Stimulated activated CD8-positive, alpha-beta memory T cell treated with anti-CD3 and anti-CD28 coated beads, Interleukin-12 subunit alpha, Interleukin-12 subunit beta, amount 100 ng/mL, for 1 hour (primary cell): Measurements from ENCODE around the gene PTPRZ1.
A peak's percentile ranks its signal among the peaks of the same experiment; 100 is the strongest.

Experiments used
- DNase-seq: peaks from one replicate; pipeline ENCODE4 v3.0.0-alpha.2; 2020; ENCODE audit warnings: low read depth

PTPRZ1 gene

DNA sequence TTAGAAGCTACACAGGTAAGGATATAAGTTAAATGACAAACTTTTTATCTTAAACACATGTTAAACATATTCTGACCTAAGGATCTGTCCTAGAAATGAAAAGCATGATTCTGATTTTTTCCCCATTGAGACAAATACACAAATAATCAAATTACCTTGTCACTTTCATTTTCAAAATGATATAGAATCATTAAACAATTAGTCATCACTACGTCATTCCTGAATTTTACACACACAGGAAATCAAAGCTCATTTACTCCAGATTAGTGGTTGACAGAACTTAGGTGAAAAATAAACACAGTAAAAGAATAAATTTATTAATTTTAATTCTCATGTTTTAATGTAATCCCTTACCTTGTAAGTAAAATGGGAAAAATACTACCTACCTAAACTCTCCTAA, 182.1 kb downstream of the PTPRZ1 start:
- DNase-seq = no peak

DNA sequence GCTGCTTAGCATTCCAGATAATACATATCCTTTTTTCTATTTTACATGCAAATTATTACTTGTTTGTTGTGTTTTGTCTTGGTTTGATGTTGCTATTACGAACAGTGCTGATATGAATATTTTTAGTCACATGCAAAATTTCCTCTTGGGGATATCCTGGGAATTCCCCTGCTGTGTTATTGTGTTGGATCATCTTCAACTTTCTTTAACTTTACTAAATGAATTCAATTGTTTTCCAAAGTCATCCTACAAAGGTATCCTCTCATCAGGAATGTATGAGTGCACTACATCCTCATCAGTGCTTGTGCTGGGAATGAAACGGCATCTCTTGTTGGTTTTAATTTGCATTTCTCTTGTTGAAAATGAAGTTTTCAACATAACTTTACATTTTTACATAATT, 184.0 kb downstream of the PTPRZ1 start:
- no peak for DNase-seq

DNA sequence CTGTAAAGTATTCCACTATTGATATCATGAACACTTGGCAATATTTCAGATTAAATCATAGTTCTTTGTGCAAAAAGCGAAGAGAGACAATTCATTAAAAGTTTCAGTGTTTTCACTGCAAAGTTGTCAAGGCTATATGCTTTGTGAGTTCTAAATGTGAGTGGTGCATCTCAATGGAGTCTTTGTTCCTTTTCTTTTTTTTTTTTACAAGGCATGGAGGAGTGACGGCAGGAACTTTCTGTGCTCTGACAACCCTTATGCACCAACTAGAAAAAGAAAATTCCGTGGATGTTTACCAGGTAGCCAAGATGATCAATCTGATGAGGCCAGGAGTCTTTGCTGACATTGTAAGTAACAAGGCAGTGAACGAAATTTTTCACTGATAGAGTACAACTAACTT, 186.6 kb downstream of the PTPRZ1 start:
- no peak for DNase-seq

DNA sequence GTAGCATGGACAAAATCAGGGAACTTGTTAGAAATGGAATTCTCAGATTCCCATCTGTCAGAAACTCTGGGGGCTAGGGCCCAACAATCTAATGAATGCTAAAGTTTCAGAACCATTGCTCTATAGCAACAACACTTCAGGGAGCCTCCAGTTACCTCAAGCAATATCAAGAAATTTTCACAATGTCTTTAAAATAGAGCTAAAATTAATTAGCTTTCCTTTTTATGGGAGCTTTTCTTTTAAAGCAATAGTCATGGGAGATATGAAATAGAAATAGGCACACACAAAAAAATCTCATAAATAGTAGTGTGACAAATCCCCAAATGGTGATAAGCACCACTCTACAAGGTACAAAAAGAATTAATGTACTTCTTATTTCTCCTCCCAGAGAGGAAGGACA, 190.2 kb downstream of the PTPRZ1 start:
- no peak for DNase-seq

DNA sequence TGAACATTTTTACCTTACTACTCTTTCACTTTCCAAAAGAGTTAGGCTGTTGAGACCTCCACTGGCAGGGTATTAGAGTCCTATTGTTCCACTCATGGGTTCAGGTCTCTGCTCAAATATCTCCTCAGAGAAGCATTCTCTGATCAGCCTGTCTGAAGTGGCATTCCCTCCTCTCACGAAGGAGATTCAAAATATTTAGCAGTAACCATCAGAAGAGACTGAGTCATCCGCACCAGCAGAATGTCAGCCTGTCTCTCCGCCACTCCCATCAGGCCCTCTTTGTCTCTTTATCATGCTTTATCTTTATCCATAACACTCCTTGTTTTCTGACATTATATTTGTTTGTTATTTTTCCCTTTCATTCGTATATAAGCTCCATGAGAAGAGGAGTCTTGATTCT, 192.0 kb downstream of the PTPRZ1 start:
- DNase-seq = no peak

DNA sequence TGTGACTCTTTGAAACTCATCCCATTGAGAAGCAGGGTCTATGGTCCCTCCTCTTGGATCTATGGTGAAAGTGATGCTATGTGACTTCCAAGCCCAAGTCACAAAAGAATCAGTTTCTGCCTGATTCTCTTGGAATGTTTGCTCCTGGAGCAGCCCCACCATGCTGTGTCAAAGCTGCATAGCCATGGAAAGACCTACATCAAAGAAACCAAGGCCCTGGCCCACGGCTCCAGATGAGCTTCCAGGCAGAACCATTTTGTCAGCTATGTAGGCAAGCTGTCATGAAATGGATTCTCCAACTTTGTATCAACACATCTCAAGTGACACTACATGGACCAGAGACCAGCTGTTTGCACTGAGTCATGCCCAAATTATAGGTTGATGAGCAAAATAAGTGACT, 194.1 kb downstream of the PTPRZ1 start:
- no peak for DNase-seq

DNA sequence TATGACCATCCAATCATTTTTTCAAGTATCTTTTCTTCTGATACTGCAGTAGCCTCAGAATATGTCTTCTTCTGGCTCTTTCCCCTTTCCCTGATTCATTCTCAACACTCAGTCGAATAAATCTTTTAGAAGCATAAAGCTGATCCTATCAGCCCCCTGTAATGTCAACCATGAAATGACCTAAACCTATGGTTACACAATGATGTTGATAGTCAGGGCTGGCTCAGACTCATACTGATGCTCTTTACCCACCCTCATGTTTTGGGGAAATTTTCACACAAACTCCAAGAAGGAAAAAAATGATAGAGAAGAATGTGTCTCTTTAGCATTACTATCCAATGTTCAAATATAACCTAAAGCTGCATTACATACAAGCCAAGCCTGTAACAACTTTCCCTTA, 195.1 kb downstream of the PTPRZ1 start:
- DNase-seq = no peak

DNA sequence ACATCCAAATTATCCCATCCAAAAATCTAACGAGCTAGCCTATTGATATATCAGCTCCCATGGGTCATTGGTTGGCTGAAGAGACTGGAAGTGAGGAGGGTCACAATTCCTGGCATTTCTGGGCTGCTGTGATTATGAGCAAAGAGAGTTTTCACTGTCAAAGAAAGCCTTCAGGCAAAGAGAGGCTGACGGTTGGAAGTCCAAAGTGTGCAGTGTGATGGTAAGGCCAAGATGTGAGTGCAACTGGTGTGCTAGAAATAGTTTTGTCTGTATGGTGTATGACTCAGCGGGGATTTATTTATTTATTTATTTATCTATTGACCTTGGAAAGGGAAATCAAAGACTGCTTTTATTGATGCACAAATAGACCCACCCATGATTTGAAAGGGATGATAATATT, 196.0 kb downstream of the PTPRZ1 start:
- DNase-seq = no peak

DNA sequence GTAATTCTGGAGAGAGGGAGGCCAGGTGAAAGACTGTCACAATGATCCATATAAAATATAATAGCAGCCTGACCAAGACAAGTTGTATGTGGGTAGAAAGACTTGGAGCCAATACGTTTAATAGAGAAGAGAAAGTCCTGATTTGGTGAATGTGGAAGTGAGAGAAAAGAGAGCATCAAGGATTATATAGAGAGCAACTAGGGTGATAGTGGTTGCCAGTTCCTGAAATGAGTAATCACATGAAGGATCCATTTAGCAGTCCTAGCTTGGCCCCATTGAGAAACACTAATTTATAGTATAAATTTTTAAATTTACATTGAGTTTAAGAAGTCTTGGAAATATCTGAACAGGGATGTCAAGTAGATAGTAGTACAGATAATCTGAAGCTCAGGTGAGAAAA, 197.1 kb downstream of the PTPRZ1 start:
- no peak for DNase-seq

DNA sequence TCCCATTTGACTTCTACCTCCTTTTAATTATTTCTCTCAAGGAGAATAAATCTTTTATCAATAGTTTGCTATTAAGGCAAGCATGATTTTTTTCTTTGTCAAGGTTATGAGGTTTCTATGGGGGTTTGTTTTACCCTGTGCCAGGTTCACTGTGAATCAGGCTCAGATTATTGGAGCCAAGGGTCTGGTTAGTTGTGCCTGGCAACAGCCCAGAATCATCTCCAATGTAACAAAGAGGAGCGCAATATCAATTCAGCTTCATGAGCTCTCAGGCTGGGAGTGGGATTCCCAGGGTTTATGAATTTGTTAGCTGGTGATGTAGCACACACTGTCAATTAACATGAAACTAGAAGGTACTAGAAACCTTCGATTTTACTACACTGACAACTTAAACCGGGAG, 197.9 kb downstream of the PTPRZ1 start:
- DNase-seq = no peak

DNA sequence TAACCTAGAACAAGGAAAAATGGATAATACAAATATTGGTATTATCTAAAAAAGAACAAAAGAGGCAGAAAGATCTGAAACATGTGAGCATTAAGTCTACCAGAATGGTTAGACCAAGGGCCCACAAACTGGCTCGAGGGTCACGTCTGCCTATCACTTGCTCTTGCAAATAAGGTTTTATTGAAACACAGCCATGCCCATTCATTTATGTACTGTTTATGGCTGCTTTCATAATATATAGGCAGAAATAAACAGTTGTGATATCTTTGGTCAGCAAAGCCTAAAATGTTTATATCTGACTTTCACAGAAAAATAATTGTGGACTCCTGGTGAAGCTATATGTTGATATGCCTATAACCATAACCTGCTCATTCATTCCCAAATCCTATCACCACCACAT, 199.3 kb downstream of the PTPRZ1 start:
- no peak for DNase-seq

DNA sequence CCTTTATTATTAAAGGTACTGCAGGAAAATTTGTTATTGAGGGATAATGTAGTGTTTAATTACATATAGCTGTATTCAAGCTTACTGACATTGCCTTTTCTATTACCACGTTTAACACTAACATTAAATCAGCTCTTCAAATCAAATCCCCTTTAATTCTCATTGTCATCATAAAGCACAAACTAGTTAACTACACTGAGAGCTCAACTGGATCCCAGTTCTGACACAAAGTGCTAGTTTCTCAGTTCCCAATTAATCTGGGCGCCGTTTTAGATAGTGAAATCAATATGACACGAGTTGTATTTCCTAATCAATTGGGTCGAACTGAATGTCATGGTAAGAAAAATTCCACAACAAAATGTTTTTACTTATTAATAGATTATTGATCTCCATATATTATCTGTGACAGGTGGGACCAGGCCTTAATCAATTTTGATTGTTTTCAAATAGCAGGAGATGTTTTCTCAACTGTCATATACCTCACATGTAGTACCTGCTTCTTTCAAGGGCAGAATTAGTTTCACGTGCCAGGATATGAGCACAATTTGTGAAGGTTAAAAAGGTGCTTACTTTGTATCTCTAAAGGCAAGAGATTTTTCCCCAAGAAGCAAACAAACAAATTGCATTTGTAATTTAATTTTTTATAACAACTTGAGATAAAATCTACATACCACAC, 200.1 kb downstream of the PTPRZ1 start:
- no peak for DNase-seq

DNA sequence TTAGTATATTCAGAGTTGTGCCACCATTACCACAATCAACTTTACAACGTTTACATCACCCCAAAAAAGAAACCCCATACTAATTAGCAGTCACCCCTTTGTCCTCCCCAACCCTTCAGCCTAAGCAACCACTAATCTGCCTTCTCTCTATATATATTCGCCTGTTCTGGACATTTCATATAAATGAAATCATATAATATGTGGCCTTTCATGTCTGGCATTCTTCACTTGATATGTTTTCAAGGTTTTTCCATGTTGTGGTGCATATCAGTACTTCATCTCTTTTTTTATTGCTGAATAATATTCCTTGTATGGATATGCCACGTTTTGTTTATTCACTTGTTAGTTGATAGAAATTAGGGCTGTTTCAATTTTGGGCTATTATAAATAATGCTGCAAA, 200.7 kb downstream of the PTPRZ1 start:
- DNase-seq = no peak

DNA sequence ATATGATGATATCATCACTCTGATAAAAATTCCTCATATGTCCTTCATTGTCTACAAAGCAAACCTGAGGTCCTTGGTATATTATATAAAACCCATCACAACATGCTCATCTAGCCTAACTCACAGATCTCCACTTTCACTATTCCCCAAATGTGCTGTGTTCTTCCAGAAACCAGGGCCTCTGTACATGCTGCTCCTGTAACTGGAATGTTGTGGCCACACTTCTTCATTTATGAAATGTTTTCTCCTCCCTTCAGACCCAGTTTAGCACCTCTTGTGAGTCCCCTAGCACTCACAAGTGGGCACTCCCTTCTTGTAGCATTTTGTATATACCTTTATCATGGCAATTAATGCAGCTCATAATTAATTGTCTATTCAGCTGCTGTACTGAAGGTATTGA, 209.2 kb downstream of the PTPRZ1 start:
- DNase-seq = no peak

DNA sequence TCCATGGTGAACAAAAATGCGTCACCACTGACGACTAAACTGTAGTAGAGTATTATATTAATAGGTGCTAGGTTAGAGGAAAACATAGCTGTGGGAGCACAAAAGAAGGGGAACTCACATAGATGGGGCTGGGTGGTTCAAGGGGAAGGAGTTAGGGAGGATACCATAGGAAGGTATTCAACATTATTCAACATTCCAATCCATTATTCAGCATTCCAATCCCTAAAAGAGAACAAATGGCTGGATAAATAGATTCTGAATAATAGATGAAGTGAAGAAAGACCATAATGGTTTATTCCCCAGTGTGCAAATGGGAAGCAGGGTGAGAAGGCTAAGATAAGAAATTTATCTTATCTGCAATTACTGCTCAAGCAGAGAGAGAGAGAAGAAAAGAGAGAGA, 209.7 kb downstream of the PTPRZ1 start:
- DNase-seq = no peak

DNA sequence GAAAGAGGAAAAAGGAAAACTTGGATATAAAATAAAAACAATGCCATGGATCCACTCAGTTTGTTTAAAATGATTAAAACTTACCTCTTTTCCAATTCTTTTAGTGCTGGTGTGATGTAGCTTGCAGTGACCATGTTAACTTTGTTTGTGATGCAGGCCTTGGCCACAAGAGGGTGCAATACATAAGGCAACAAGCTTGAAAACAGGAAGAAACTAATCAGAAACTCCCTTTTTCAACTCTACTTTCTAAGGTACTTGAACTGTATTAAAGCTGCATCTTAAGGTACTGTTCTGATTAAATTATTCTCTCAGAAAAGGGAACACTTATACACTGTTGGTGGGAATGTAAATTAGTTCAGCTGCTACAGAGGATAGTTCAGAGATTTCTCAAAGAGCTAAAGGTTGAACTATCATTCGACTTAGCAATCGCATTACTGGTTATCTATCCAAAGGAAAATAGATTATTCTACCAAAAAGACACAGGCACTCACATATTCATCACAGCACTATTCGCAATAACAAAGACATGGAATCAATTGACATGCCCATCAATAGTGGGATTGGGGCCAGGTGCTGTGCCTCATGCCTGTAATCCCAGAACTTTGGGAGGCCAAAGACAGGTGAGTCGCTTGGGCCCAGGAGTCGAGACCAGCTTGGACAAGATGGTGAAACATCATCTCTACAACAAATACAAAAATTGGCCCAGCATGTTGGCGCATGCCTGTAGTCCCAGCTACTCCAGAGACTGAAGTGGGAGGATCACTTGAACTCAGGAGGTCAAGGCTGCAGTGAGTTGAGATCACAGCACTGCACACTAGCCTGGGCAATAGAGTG, 220.2 kb downstream of the PTPRZ1 start:
- DNase-seq = peak; percentile 14

DNA sequence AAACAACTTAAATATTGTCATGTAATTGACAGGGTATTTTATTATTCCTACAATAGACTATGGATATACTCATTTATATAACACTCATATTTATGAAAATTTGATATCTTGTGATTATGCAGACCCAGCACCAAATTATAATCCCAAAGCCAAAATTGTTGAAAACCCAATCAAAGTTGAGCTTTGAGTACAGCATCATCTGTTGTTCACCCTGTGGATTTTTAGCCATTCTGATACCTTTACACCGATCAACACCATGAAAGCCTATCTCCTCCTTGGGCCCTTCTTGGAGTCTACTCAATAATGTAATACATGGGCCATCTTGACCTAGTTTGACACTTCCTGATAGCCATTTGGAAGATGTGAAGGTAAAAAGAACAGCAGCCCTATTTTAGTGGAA, 221.6 kb downstream of the PTPRZ1 start:
- no peak for DNase-seq

DNA sequence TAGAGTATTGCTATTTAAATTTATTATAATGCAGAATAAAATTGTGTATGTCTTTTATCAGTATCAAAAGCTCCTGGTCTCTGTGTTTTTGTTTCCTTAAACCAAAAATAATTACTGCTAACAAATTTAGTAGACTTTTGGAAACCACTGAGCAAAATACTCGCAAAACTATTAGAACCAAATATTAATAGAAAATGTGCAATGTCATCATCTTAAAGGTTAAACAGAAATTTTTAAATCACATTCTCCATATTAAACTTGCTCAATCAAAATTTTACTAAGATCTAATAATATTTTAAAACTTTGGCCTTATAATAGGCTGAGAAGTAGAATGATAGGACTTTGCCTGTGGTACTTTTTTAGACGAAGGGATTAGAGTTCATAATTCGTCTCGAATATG, 222.7 kb downstream of the PTPRZ1 start:
- DNase-seq = no peak

DNA sequence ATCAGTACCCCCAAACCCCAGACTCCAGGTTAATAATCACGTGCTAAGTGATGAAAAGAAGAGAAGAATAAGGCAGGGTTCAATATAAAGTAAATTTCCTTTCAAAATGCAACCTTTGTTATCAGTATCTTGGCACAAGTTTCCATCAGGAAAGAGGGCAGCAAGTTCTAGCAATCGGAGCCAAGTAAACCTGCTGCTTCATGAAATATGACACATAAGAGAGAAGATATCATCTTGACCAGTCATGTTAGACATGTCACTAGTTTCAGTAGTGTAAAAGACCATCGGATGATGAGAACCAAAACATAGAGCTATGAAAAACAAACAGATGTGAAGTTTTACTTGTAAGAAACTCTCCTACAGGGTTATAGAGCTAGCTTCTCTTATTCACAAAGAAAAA, 227.1 kb downstream of the PTPRZ1 start:
- DNase-seq = no peak

DNA sequence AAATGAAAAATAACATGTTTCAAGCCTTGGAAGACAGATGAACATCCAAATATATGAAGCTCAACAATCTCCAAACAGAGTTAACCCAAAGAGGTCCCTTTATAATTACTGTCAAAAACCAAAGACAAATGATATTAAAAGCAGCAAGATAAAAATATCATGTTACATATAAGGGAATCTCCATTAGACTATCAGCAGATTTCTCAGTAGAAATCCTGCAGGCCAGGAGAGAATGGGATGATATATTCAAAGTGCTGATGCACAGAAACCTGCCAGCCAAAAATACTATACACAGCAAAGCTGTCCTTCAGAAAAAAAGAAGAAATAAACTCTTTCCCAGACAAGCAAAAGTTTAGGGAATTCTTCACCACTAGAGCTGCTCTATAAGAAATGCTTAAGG, 230.1 kb downstream of the PTPRZ1 start:
- DNase-seq = no peak
